Dedifferentiated amniotic fluid mesenchymal stem cell (primary cell): ENCODE data around the gene C3orf18.
A peak's percentile ranks its signal among the peaks of the same experiment; 100 is the strongest.

Source experiments
- DNase-seq: peaks from one replicate; pipeline ENCODE4 v3.0.0-alpha.2; 2016; ENCODE audit errors: extremely low spot score

Gene C3orf18

GRCh38 chr3:50603261-50604109 is 35.9 kb upstream of the C3orf18 start:
- no peak for DNase-seq

GRCh38 chr3:50602595-50603191 is 35.1 kb upstream of the C3orf18 start:
- no peak for DNase-seq

- DNase-seq = peak; percentile 73
Observed at GRCh38 chr3:50600841-50601591, 33.5 kb upstream of the C3orf18 start.

- no peak for DNase-seq
Observed at GRCh38 chr3:50600141-50600753, 32.7 kb upstream of the C3orf18 start.

- DNase-seq = no peak
Observed at GRCh38 chr3:50599716-50600118, 32.2 kb upstream of the C3orf18 start.

GRCh38 chr3:50599115-50599715 is 31.7 kb upstream of the C3orf18 start:
- no peak for DNase-seq

- DNase-seq = no peak
Observed at GRCh38 chr3:50594253-50594785, 26.8 kb upstream of the C3orf18 start.

GRCh38 chr3:50592568-50592967 is 25.0 kb upstream of the C3orf18 start:
- DNase-seq = no peak

GRCh38 chr3:50591196-50591741 is 23.7 kb upstream of the C3orf18 start:
- no peak for DNase-seq

GRCh38 chr3:50588759-50589433 is 21.3 kb upstream of the C3orf18 start:
- no peak for DNase-seq

GRCh38 chr3:50587806-50588758 is 20.5 kb upstream of the C3orf18 start:
- no peak for DNase-seq

- DNase-seq = no peak
Observed at GRCh38 chr3:50587373-50587772, 19.8 kb upstream of the C3orf18 start.

GRCh38 chr3:50586763-50587070 is 19.2 kb upstream of the C3orf18 start:
- DNase-seq = no peak

GRCh38 chr3:50585919-50586762 is 18.6 kb upstream of the C3orf18 start:
- DNase-seq = no peak

- DNase-seq = no peak
Observed at GRCh38 chr3:50584391-50584790, 16.8 kb upstream of the C3orf18 start.

GRCh38 chr3:50583897-50584296 is 16.4 kb upstream of the C3orf18 start:
- DNase-seq = no peak

GRCh38 chr3:50582083-50582482 is 14.5 kb upstream of the C3orf18 start:
- no peak for DNase-seq

- no peak for DNase-seq
Observed at GRCh38 chr3:50581459-50581842, 13.9 kb upstream of the C3orf18 start.
